Stimulated activated CD8-positive, alpha-beta memory T cell treated with anti-CD3 and anti-CD28 coated beads, Interleukin-2, amount 100 ng/mL, for 48 hours (primary cell): ENCODE results near the gene DNAJB1.
A peak's percentile ranks its signal among the peaks of the same experiment; 100 is the strongest.
"Not testable (repeated sequence)": the region's sequence is repeated elsewhere in the genome, so short reads cannot be mapped to it uniquely, and the experiment has no call there.

ENCODE experiments used
- DNase-seq, 2 donors: peaks; one replicate each; pipeline ENCODE4 v3.0.0-alpha.2; 2020; ENCODE audit warnings: low read depth in 2 of 2

The DNAJB1 gene

DNA sequence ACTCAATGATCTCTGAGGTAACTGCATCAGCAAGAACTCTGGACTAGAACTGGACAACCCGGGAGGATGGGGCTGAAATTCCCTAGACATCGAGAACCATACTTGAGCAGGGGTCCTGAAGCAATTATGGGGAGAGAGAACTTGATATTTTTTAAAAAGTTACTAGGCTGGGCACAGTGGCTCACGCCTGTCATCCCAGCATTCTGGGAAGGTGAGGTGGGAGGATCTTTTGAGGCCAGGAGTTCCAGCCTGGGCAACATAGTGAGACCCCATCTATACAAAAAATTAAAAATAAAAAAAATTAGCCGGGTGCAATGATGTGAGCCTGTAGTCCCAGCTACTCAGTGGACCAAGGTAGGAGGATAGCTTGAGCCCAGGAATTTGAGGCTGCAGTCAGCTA lies 2.3 kb upstream of the DNAJB1 start:
- DNase-seq = no peak

DNA sequence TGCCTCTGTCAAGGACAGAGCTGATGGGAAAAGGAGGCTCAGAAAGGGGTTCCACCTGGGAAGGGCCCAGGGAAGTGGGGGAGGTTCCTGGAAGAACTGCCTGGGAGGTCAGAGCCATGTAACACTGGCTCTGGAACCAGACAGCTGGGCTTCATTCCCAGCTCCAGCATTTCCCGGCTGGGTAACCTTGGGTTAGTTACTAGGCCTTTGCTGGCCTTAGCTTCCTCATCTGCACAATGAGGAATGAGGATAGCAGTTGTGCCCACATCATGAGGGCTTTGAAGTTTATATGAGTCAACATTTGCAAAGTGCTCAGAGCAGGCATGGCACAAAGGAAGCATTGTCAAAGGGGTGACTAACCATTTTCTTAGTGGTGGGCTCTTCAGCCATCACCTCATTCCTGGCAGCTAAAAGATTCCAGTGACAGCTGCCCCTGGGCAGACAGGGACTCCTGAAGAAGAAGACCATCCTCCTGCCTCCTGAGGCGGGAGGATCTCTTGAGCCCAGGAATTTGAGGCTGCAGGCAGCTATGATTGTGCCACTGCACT lies 1.7 kb upstream of the DNAJB1 start:
- DNase-seq = no peak

DNA sequence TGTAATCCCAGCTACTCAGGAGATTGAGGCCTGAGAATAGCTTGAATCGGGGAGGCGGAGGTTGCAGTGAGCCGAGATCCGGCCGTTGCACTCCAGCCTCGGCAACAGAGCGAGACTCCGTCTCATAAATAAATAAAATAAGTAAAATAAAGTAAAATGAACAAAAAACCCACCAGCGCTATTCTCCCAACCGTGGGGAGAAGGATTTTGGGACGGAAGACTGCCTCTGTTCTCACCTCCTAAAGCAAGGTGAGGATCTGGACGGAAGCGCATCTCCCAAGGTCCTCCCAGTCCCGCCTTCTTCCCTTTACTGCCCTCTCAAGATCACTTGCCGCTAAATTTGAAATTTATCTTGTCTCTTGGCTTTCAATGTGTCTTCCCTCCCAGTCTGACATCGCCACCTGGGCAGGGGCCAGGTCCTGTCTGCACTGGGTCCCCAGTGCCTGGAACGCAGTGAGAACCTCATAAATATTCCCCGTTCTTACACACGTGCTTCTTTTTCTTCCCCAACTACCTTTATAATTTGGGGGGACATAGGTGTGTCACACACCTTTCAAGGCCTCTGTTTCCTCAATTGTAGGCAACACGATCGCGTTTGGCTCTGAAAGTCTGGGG lies 1.2 kb upstream of the DNAJB1 start:
- DNase-seq = no peak

DNA sequence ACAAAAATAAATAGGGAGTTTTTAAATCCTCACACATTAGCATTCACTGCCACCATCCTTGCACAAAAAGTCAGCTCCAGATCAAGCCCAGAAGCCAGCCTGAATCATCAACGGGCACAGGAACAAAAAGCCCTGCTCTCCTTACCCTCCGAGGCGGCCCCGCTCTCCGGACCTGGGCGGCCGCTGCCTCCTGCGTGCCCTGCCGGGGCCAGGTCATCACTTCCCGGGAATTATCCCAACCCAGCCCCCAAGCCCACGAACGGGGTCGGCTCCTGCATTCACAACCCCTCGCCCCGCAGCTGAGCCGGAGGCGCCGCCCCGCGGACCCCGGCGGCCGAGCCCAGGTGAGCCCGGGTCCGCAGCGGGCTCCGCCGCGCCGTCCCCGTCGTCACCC lies 754 bp downstream of the DNAJB1 start:
- DNase-seq = no peak

DNA sequence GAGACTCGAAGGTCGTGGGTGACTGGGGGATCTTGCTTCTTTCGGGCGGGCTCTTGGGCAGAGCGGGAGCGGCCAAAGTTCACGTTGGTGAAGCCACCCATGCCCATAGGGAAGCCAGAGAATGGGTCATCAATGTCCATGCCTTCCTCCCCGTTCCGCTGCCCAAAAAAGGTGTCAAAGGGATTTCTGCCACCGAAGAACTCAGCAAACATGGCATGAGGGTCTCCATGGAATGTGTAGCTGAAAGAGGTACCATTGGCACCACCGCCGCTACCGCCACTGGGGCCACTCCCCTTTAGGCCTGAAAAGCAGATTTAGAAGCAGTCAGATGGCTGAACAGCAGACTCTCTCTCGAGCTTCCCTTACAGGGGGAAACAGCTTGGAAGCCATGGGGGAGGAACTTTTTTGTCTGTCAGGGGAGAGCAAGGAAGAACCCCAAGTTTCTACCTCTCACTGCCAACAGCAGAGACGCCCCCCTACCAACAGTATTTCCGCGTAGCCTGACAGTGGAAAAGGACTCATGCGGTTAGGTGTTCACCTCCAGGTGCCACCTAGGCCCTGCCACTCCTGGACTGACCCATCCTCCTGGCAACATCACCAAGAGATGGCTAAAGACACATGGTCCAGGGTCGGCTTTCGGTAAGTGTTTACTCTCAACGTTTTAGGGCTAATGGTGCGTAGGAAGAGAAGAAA lies 1.3 kb downstream of the DNAJB1 start:
- no peak for DNase-seq

DNA sequence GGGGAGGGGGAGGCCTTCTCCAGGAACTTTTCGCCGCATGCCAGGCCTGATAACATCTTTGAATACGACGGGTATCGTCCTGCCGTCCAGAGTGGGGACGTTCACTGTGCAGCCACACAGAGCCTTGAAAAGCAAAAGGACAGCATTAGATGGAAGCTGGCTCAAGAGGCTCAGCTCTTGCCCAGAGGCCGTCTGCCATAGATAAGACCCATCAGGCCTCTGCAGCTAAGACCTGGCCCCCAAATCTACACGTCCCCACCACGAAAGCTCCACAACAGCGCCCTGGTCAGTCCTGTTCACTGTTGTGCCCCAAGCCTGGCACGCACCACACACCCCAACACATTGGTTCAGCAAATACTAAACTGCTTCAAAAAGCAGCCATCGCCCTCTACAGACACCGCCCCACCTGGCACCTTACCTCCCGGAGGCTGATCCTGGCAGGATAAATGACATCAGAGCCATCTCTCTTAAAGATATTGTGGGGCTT lies 2.1 kb downstream of the DNAJB1 start:
- no peak for DNase-seq

DNA sequence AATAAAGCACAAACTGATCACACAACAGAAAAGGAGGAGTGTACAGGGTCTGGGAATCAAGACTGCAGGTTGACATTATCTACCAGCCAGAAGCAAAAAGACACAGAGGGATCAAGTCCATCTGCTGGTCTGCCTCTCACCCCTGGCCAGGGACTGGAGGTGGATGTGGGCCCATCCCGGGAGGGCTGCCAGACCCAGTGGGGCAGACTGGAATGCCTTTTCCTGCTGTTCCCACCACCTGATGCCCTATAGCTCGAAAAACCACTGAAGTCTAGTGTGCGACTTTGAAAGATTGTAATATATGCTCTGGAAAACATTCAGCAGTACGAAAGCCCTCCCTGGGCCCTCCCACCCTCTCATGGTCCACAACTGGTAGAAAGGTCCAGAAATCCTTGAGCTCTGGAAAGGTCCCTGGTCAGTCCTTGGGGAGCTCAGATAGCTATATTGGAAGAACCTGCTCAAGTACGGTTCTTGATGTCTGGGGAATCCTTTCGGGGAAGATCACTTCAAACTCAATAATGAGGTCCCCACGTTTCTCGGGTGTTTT lies 2.6 kb downstream of the DNAJB1 start:
- DNase-seq = no peak

DNA sequence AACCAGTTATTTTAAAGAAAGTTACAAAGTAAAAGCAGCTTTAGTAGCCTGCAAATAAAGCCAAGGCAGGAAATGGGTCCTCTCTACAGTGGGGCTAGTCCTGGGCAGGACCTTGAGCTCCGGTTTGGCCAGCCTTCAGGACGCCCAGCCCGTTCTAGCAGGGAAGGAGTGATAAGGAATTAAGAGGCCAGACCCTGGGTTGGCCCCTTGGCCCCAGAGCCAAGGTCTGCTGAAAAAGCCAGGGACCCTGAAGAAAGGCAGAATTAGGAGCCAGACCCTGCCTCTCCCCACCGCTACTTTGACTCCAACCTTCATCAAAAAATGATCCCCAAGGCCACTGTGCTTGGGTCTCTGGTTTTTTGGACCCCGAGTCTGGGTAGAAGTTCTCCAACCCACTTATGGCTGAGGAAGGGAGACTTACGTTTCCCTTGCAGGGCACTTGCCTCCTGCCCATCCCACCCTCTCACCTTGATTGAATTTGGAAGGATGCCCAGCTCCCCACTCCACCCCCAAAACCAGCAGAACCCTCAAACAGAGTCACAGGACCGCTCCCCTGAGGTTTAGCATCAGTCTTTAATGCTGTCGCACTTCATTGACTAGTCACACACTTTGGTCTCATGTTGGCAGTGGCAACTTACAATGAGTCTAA lies 3.9 kb downstream of the DNAJB1 start:
- DNase-seq = no peak

DNA sequence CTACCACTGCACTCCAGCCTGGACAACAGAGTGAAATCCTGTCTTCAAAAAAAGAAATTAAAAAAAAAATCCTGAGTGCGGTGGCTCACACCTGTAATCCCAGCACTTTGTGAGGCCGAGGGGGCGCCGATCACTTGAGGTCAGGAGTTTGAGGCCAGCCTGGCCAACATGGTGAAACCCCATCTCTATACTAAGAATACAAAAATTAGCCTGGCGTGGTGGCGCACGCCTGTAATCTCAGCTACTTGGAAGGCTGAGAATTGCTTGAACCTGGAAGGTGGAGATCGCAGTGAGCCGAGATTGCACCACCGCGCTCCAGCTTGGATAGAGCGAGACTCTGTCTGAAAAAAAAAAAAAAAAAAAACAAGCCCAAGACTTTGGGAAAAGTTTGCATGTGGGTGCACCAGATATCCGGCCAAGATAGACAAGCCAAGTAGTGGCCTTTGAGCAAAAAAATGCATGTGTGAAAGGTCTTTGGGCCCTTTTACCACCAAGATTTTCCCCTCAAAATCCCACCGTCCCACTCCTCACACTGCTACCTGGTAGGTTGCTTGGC lies 5.7 kb downstream of the DNAJB1 start:
- no peak for DNase-seq

DNA sequence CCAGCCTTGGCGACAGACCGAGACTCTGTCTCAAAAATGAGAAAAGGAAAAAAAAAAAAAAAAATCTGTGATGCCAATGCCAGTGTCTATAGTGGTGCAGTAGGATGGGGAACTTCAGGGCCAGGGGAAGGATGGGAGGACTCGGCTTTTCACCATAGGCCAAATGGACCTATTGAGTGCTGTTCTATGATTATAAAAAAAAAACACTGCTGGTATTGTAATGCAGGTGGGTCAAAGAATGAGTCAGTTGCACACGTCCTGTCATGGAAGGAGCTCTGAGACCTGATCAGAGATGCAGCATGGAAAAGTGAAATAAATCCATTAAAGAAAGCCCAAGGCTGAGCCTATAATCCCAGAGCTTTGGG lies 7.0 kb downstream of the DNAJB1 start:
- DNase-seq = no peak

DNA sequence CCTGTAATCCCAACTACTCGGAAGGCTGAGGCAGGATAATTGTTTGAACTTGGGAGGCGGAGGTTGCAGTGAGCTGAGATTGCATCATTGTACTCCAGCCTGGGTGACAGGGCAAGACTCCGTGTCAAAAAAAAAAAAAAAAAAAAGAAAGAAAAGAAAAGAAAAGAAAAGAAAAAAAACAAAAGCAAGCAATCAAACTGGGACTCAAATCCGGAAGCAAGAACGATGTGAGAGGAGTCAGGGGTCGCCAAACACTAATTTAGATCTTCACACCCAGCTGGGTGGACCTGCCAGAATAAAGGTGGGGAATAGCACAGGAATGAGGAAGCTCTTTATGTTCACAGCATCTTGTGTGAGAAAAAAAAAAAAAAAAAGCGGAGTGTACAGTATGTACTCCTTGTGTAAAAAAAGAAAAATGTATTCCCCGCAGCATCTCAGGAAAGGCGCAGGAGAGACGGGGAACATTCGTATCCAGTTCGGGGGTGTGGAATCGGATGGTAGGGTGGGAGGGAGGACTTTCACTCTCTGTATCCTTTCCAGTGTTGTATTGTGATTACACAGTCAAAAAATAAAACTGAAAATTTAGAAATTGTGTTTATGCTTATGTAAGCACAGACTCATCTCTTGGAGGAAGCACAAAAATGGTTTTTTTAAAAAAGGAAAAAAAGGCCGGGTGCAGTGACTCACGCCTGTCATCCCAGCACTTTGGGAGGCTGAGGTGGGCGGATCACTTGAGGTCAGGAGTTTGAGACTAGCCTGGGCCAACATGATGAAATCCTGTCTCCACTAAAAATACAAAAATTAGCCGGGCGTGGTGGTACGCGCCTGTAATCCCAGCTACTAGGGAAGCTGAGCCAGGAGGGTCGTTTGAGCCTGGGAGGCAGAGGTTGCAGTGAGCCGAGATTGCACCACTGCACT lies 7.6 kb downstream of the DNAJB1 start:
- DNase-seq = no peak

DNA sequence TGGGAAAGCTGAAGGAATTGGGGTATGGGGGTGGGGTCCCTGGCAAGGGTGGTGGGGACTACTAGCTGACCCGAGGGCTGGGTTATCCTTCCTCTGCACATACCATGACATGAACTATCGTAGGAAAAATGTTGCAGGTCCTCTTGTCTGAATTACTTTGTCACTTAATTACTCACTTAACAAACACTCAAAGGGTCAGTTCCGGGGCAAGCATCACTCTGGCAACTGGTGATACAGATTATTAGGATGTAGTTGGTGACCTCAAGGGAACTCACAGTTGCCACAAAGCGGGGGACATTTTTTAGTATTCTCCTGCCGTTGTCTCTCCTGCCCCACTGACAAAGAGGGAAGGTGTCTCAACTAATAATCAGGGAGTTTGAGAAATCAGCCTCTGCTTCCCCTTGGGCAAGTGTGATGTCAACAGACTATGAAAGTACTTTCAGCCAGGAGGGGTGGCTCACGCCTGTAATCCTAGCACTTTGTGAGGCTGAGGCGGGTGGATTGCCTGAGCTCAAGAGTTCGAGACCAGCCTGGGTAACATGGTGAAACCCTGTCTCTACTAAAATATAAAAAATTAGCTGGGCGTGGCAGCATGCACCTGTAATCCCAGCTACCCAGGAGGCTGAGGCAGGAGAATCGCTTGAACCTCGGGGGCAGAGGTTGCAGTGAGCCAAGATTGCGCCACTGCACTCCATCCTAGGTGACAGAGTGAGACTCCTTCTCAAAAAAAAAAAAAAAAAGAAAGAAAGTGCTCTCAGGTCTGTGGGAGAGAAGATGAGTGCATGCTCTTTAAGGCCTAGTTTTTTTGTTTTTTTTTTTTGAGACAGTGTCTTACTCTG lies 10.3 kb downstream of the DNAJB1 start:
- no peak for DNase-seq

DNA sequence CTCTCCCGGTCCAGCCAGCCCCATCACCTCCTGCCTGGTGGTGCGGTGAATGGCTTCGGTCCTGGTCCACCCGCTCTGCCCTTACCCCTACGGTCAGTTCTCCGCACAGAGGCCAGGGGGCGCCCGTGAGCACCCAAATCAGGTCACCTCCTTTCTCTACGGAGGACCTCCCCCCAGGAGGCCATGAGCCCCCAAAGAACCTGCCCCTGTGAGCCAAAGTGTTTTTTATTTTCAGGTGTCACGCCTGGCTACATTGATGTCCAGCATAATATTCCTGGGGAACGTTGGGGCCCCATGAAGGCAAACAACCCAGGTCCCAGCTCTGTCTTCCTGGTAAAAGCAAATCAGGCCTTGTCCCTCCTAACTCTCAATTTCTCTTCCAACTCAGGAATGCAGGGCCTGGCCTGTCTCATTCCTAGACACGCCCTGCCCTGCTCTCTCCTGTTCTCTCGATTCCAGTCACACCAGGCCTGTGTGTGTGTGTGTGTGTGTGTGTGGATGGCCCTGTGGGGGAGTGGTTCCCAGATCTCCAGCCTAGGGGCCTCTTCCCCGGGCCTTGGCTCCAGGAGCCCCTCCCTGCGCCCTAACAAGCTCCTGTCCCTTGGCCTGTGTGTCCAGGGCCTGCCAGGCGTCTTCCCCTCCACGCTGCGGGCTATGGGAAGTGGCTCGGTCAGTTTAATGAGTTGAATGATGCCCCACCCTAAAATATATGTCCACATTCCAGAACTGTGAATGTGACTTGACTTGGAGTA lies 12.5 kb downstream of the DNAJB1 start:
- peak; percentile 58 to 75 for DNase-seq

DNA sequence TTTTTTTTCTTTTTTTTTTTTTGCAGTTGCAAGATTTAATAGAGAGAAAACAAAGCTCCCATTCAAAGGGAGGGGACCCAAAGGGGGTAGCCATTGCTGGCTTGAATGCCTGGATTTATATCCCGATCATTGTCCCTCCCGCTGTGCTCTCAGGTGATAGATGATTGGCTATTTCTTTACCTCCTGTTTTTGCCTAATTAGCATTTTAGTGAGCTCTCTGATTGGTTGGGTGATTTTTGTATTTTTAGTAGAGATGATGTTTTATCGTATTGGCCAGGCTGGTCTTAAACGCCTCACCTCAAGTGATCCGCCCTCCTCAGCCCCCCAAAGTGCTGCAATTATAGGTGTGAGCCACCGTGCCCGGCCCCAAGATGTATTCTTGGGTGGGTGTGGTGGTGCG lies 13.6 kb downstream of the DNAJB1 start:
- not testable (repeated sequence) for DNase-seq

DNA sequence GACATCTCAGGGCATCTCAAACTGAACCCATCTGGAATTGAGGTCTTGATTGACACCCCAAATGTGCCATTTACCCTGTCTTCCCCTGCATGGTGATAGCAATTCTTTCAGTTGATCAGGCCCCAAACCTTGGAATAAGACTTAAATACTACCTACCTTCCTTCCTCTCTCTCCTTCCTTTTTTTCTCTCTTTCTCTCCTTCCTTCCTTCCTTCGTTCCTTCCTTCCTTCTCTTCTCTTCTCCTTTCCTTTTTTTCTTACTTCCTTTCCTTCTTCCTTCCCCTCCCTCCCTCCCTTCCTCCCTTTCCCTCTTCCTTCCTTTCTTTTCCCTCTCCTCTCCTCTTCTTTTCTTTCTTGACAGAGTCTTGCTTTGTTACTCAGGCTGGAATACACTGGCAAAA lies 14.9 kb downstream of the DNAJB1 start:
- DNase-seq = no peak

DNA sequence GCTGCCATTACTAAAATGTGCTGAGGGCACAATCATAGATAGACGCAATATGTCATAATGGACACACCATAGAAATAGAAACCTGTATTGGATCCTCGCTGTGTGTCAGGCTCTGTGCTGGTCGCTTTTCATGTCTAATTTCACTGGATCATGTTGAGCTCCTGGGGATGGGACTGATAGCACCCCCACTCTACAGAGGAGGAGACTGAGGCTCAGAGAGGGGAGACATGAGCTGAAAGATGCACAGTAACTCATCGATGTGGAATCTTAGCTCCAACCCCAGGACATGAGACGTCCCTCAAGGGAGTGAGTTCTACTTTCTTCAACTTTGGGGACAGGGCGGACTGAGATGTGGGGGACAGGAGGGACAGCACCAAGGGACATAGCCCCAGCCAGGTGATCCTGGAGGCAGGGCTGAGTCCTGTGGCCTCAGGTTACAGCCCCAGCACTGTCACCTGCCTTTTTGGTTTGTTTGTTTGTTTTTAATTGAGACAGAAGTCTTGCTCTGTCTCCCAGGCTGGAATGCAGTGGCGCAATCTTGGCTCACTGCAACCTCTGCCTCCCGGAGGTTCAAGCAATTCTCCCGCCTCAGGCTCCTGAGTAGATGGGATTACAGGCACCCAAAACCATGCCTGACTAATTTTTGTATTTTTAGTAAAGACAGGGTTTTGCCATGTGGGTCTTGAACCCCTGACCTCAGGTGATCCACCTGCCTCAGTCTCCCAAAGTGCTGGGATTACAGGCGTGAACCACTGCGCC lies 15.7 kb downstream of the DNAJB1 start:
- no peak for DNase-seq

DNA sequence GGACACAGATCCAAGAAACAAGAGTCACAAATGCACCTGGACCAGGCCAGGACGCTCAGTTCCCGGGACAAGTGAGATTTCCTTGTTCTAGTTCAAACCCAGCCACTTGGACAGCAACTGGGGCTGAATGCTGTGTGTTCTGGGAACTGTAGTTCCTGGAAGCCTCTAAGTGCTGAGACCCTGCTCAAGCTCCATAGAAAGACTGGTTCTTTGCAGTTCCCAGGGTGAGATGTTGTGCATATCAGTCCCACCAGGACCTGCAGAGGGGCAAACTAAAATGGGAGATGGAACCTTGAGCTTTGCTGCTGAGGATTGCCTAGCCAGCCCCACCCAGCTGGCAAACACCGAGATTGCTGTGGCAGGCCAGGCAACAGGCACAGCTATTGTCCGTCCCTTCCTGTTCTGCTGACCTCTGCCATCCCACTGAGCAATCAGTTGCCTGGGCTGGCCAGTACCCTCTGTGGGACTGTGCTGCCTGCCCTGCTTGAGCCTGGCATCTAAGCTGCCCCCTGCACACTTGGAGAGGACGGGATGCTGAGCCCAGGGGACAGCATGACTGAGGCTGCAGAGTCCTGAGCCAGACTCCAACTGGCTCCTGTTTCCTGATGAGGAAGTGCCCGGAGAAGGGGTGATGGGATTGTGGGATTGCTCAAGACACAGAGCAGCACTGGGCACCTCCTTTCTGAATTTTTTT lies 20.8 kb downstream of the DNAJB1 start:
- DNase-seq = no peak

DNA sequence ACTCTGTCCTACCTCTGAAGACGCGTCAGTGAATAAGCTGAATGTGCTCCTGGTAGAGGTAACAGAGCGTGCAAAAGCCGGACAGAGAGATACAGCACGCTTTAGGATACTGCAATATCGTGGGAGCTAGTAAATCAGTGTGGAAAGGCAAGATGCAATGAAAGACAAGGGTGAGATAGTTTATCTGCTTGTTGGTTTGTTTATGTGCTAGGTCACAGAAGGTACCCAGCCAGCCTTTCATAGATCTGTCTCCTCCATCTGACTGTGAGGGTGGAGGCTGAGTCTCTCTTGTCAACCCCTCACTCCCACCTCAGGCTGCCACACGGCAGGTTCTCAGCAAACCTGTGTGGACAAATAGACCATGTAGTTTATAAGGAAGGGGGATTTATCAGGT lies 21.4 kb downstream of the DNAJB1 start:
- DNase-seq = no peak
